Stomach (tissue), 19 donors: Measurements from ENCODE around the gene GAS5. TPM values are rescaled to one million over a fixed set of nuclear protein-coding genes. Genes with fewer than 3 reads are reported as not detected.

Source experiments
- DNase-seq, 2 donors: peaks; one replicate each; pipeline versions ENCODE4 v3.0.0 to v3.0.0-alpha.2; 2013 to 2019
- H3K27ac ChIP-seq, 5 donors: fragments of 200-600 bp in 4 of 5; sonication (generic) in 4 of 5; one replicate each; pipeline ENCODE4 v1.5.1; 2013 to 2019; ENCODE audit warnings: mild to moderate bottlenecking in 1 of 5, moderate library complexity in 1 of 5
- H3K27me3 ChIP-seq, 3 donors: fragments of 200-600 bp; sonication (generic); one replicate each; pipeline ENCODE4 v1.5.1; 2017 to 2019; ENCODE audit warnings: mixed run types in 1 of 3
- H3K36me3 ChIP-seq, 4 donors: fragments of 200-600 bp; sonication (generic); 1 replicate in 3 of 4; 2 replicates in 1 of 4; pipeline ENCODE4 v1.5.1; 2016 to 2019
- H3K4me1 ChIP-seq, 4 donors: fragments of 200-600 bp; sonication (generic); one replicate each; pipeline ENCODE4 v1.5.1; 2016 to 2019
- H3K4me3 ChIP-seq, 4 donors: fragments of 200-600 bp; sonication (generic) in 3 of 4; one replicate each; pipeline ENCODE4 v1.5.1; 2016 to 2019; ENCODE audit warnings: mild to moderate bottlenecking in 1 of 4
- H3K9me3 ChIP-seq, 4 donors: fragments of 200-600 bp; sonication (generic); one replicate each; pipeline ENCODE4 v1.5.1; 2016 to 2019
- EP300 ChIP-seq: sonication (generic); formaldehyde crosslinking; IDR thresholded peaks from one replicate; pipeline ENCODE4 v1.6.1; 2017; ENCODE audit warnings: antibody characterized with exemption
- POLR2A ChIP-seq, 4 donors: fragments of 450-650 bp; IDR thresholded peaks; one replicate each; pipeline ENCODE4 v1.6.1; 2016; ENCODE audit warnings: antibody characterized with exemption in 4 of 4, control low read depth in 2 of 4, mild to moderate bottlenecking in 1 of 4, moderate library complexity in 1 of 4
- POLR2AphosphoS5 ChIP-seq, 3 donors: sonication (generic); formaldehyde crosslinking; IDR thresholded peaks; one replicate each; pipeline ENCODE4 v1.6.1; 2016; ENCODE audit warnings: antibody characterized with exemption in 3 of 3
- WGBS, 5 donors: extraction: QIAGEN DNeasy Blood & Tissue Kit in 3 of 5; methylation state at CpG; one replicate each; pipeline versions ENCODE4 v1.1.5 to v1.1.7; 2013 to 2018; 5-methylcytosine and 5-hydroxymethylcytosine counted together
- intact Hi-C: fragments of 100-400 bp; cut with DNase I; formaldehyde crosslinking; loops from one replicate; pipeline ENCODE4 v1.15.1; 2023; ENCODE audit warnings: low total_unique reads
- long read RNA-seq, 10 donors: transcript quantifications; one replicate each; lab custom pipeline, GENCODE V29; 2026
- polyA plus RNA-seq, 3 donors: library from polyadenylated mRNA; stranded (reverse); fragments of 200-250 nt; gene quantifications; one replicate each; pipeline ENCODE4 v1.2.3, GENCODE V29; 2013
- total RNA-seq, 5 donors: library from RNA; depleted of rRNA; stranded (reverse); fragments of >200 nt; gene quantifications; one replicate each; pipeline versions ENCODE4 v1.1.0 to v1.2.3, GENCODE V29; 2014 to 2016
- TF ChIP-seq, protein P1 (sequence below), 7 experiments: fragments of 450-650 bp in 4 of 7; fragments of 200-600 bp in 3 of 7; sonication (generic) in 3 of 7; IDR thresholded peaks; one replicate each; pipeline ENCODE4 v1.5.1; 2016 to 2019; ENCODE audit warnings: antibody characterized with exemption in 7 of 7, control low read depth in 2 of 7, mild to moderate bottlenecking in 1 of 7
- donor health status: healthy with polysubstance abuse.
- donor health status: Bipolar disorder and iron deficiency.
- donor health status: healthy.

Gene GAS5
- total RNA-seq (100 to 1,000 TPM; 256 to 453 (median 353) TPM), polyA plus RNA-seq (1,000 to 10,000 TPM in 1 of 3 donors, 100 to 1,000 TPM in 2; 712 to 1,014 (median 897) TPM)
- long read RNA-seq, donor 1, transcript GAS5-221 (12 exons, 632 nt) = major isoform, 34 of 112 reads
- long read RNA-seq, donor 1, transcript GAS5-218 (11 exons, 565 nt) = minor isoform, 15 of 112 reads
- long read RNA-seq, donor 1, partial matches to known transcripts = 39 of 112 reads
- long read RNA-seq, donor 1, other reads (novel, unspliced or antisense) = 18 of 112 reads
- long read RNA-seq, donor 2, transcript GAS5-218 (11 exons, 565 nt) = minor isoform, 15 of 159 reads
- long read RNA-seq, donor 2, transcript GAS5-221 (12 exons, 632 nt) = major isoform, 61 of 159 reads
- long read RNA-seq, donor 2, partial matches to known transcripts = 33 of 159 reads
- long read RNA-seq, donor 2, other reads (novel, unspliced or antisense) = 39 of 159 reads
- long read RNA-seq, donor 3, transcript GAS5-221 (12 exons, 632 nt) = major isoform, 70 of 247 reads
- long read RNA-seq, donor 3, transcript GAS5-218 (11 exons, 565 nt) = minor isoform, 26 of 247 reads
- long read RNA-seq, donor 3, partial matches to known transcripts = 66 of 247 reads
- long read RNA-seq, donor 3, other reads (novel, unspliced or antisense) = 70 of 247 reads
- long read RNA-seq, donor 4, transcript GAS5-221 (12 exons, 632 nt) = major isoform, 8 of 15 reads
- long read RNA-seq, donor 4, partial matches to known transcripts = 0 of 15 reads
- long read RNA-seq, donor 4, other reads (novel, unspliced or antisense) = 5 of 15 reads
- long read RNA-seq, donor 5, transcript GAS5-221 (12 exons, 632 nt) = major isoform, 55 of 194 reads
- long read RNA-seq, donor 5, transcript GAS5-218 (11 exons, 565 nt) = minor isoform, 27 of 194 reads
- long read RNA-seq, donor 5, partial matches to known transcripts = 29 of 194 reads
- long read RNA-seq, donor 5, other reads (novel, unspliced or antisense) = 71 of 194 reads
- long read RNA-seq, donor 6 = 0 reads
- long read RNA-seq, donor 7, transcript GAS5-218 (11 exons, 565 nt) = minor isoform, 30 of 236 reads
- long read RNA-seq, donor 7, transcript GAS5-221 (12 exons, 632 nt) = major isoform, 78 of 236 reads
- long read RNA-seq, donor 7, partial matches to known transcripts = 37 of 236 reads
- long read RNA-seq, donor 7, other reads (novel, unspliced or antisense) = 71 of 236 reads
- long read RNA-seq, donor 8, transcript GAS5-218 (11 exons, 565 nt) = minor isoform, 60 of 375 reads
- long read RNA-seq, donor 8, transcript GAS5-221 (12 exons, 632 nt) = major isoform, 109 of 375 reads
- long read RNA-seq, donor 8, partial matches to known transcripts = 91 of 375 reads
- long read RNA-seq, donor 8, other reads (novel, unspliced or antisense) = 95 of 375 reads
- long read RNA-seq, donor 9, transcript GAS5-218 (11 exons, 565 nt) = minor isoform, 35 of 282 reads
- long read RNA-seq, donor 9, transcript GAS5-221 (12 exons, 632 nt) = major isoform, 74 of 282 reads
- long read RNA-seq, donor 9, partial matches to known transcripts = 44 of 282 reads
- long read RNA-seq, donor 9, other reads (novel, unspliced or antisense) = 112 of 282 reads
- long read RNA-seq, donor 10, transcript GAS5-221 (12 exons, 632 nt) = major isoform, 49 of 145 reads
- long read RNA-seq, donor 10, transcript GAS5-218 (11 exons, 565 nt) = minor isoform, 19 of 145 reads
- long read RNA-seq, donor 10, partial matches to known transcripts = 45 of 145 reads
- long read RNA-seq, donor 10, other reads (novel, unspliced or antisense) = 21 of 145 reads

DNA sequence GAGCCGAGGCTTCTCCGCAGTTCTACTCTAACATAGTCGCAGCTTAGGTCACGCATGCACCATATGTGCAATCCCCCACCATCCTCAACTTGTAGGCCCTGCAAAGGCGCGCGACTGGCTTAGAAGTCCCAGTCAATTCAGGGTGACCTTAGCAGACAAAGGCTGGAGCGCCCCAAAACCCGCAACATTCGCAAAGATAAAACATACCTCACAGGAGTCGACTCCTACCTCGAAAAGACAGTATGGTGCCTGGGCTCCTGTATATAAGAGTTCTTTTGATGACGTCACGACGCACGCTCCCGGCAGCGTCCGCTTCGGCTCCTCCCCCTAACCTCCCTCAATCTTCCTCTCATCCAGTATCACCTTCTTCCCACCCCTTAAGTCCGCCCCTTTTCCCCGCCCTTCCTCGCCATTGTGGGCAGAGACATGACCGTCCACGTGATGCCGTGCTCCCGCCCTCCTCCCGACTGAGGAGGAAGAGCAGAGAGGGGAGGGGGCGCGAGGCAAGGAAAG lies at the start of gene GAS5:
Gene GAS5 (minus strand): TSS at position 237 of the 513 bp plus-strand sequence.
- Histone ChIP-seq H3K4me3 (peak within 1 kb of the TSS; percentile 61 to 77 (median 68)), H3K4me1 (peaks cover 20 to 75% (median 47%) of the 10 kb centered on the region in 4 donors), H3K27me3 (no peaks in the 10 kb centered on the region), H3K27ac (peak within 1 kb of the TSS; percentile 93 to 98 (median 95)), H3K36me3 (peaks cover 33 to 50% (median 44%) of the 10 kb centered on the region in 4 donors), H3K9me3 (no peaks in the 10 kb centered on the region)
- peak in 2 of 4 donors; percentile 93 to 98 for TF ChIP-seq POLR2A (IDR thresholded peaks at IDR 0.05)
- TF ChIP-seq EP300 = peak; percentile 15
- TF ChIP-seq POLR2AphosphoS5 (IDR thresholded peaks at IDR 0.05) = peak; percentile 90 to 99 (median 99)
- TF ChIP-seq, protein P1, sequence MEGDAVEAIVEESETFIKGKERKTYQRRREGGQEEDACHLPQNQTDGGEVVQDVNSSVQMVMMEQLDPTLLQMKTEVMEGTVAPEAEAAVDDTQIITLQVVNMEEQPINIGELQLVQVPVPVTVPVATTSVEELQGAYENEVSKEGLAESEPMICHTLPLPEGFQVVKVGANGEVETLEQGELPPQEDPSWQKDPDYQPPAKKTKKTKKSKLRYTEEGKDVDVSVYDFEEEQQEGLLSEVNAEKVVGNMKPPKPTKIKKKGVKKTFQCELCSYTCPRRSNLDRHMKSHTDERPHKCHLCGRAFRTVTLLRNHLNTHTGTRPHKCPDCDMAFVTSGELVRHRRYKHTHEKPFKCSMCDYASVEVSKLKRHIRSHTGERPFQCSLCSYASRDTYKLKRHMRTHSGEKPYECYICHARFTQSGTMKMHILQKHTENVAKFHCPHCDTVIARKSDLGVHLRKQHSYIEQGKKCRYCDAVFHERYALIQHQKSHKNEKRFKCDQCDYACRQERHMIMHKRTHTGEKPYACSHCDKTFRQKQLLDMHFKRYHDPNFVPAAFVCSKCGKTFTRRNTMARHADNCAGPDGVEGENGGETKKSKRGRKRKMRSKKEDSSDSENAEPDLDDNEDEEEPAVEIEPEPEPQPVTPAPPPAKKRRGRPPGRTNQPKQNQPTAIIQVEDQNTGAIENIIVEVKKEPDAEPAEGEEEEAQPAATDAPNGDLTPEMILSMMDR (IDR thresholded peaks at IDR 0.05) = no peak
- 0 to 1% (median 0%) methylated on average over 27 to 30 of the region's 30 CpGs for WGBS, 5 donors
- intact Hi-C loops = loop anchor here (10.0 kb wide), 1 partner anchor 57 kb away; no protein-coding TSS in a partner anchor
- DNase-seq = peak; percentile 99 to 100

GRCh38 chr1:173917149-173917548 lies 49.4 kb upstream of the GAS5 start, which contains the start of gene SERPINC1:
Gene SERPINC1, minus strand, starts transcription at chr1:173917327. Its CDS starts 68 bp downstream, at chr1:173917259.
- no peak within 1 kb of the TSS for H3K4me3 ChIP-seq
- no peaks in the 10 kb centered on the region for H3K9me3 ChIP-seq
- no peak within 1 kb of the TSS for H3K27ac ChIP-seq
- H3K36me3 ChIP-seq = no peaks in the 10 kb centered on the region
- WGBS, 5 donors = 38 to 73% (median 47%) methylated on average over 3 of the region's 3 CpGs
- H3K4me1 ChIP-seq = no peaks in the 10 kb centered on the region
- no peak for DNase-seq
- TF ChIP-seq POLR2AphosphoS5 (IDR thresholded peaks at IDR 0.05) (no peak), POLR2A (IDR thresholded peaks at IDR 0.05) (no peak), EP300 (no peak)
- TF ChIP-seq, protein P1 (IDR thresholded peaks at IDR 0.05) = no peak
- H3K27me3 ChIP-seq = no peaks in the 10 kb centered on the region
- intact Hi-C loops = no loop called here

GRCh38 chr1:173916667-173917066 lies 48.9 kb upstream of the GAS5 start:
- WGBS, 5 donors = 83 to 88% (median 86%) methylated on average over 4 of the region's 4 CpGs
- intact Hi-C loops = no loop called here
- H3K4me1 ChIP-seq = no peaks in the 10 kb centered on the region

More at GRCh38 chr1:173916667-173917066, 48.9 kb upstream of the GAS5 start:
- Histone ChIP-seq H3K27me3 (no peaks in the 10 kb centered on the region), H3K36me3 (no peaks in the 10 kb centered on the region), H3K9me3 (no peaks in the 10 kb centered on the region), H3K27ac (no peak overlapping the region), H3K4me3 (no peak overlapping the region)
- DNase-seq = no peak
- TF ChIP-seq, protein P1 (IDR thresholded peaks at IDR 0.05) = no peak
- no peak for TF ChIP-seq POLR2A (IDR thresholded peaks at IDR 0.05)
- no peak for TF ChIP-seq POLR2AphosphoS5 (IDR thresholded peaks at IDR 0.05)
- no peak for TF ChIP-seq EP300
